ENCODE measurements around the gene GPRIN2. TPM values are rescaled to one million over a fixed set of nuclear protein-coding genes. Genes with fewer than 3 reads are reported as not detected.
"Not testable (repeated sequence)": the region's sequence is repeated elsewhere in the genome, so short reads cannot be mapped to it uniquely, and the experiment has no call there.

The GPRIN2 gene
- total RNA-seq = not detected
- total RNA-seq (2013) = not detected

GRCh38 chr10:46556515-46557318, at the start of gene GPRIN2:
Gene GPRIN2 (minus strand): TSS chr10:46556658. CDS start chr10:46550736, 5,922 bp downstream.
- H3K27me3 Mint-ChIP-seq (ENCODE audit: low read depth in 2 of 2) = peaks cover 0 to 7% of the 10 kb centered on the region in 2 donors
- whole genome bisulfite sequencing (ENCODE audit: insufficient coverage) = 5% methylated on average over 73 of the region's 74 CpGs
- Histone ChIP-seq H3K4me3 (ENCODE audit: low read length) (no peak within 1 kb of the TSS), H3K27ac (ENCODE audit: low read length) (no peak within 1 kb of the TSS), H3K36me3 (ENCODE audit: control insufficient read depth, insufficient read depth, low read length) (no peaks in the 10 kb centered on the region), H3K4me1 (ENCODE audit: control insufficient read depth, insufficient read depth, low read length) (peaks cover 5% of the 10 kb centered on the region), H3K9me3 (ENCODE audit: control insufficient read depth, insufficient read depth, low read length) (no peaks in the 10 kb centered on the region), H3K27me3 (ENCODE audit: control insufficient read depth, insufficient read depth, low read length) (peaks cover 30% of the 10 kb centered on the region)
- ATAC-seq (peak in 1 of 3 donors; percentile 15), DNase-seq (no peak)
- intact Hi-C loops (cut with micrococcal nuclease) = no loop called here
- no peaks in the 10 kb centered on the region for H3K36me3 Mint-ChIP-seq
- H3K4me3 Mint-ChIP-seq = peak within 1 kb of the TSS; percentile 83
- no peak within 1 kb of the TSS for H3K27ac Mint-ChIP-seq
- no peaks in the 10 kb centered on the region for H3K9me3 Mint-ChIP-seq
- H3K4me1 Mint-ChIP-seq = peaks cover 5 to 17% of the 10 kb centered on the region in 2 donors
- TF ChIP-seq CTCF (IDR thresholded peaks at IDR 0.05) = no peak

- DNase-seq = not testable (repeated sequence)
- peak; percentile 44 to 66 (median 49) for ATAC-seq
Observed at GRCh38 chr10:46600516-46600915, 44.1 kb upstream of the GPRIN2 start.

DNA sequence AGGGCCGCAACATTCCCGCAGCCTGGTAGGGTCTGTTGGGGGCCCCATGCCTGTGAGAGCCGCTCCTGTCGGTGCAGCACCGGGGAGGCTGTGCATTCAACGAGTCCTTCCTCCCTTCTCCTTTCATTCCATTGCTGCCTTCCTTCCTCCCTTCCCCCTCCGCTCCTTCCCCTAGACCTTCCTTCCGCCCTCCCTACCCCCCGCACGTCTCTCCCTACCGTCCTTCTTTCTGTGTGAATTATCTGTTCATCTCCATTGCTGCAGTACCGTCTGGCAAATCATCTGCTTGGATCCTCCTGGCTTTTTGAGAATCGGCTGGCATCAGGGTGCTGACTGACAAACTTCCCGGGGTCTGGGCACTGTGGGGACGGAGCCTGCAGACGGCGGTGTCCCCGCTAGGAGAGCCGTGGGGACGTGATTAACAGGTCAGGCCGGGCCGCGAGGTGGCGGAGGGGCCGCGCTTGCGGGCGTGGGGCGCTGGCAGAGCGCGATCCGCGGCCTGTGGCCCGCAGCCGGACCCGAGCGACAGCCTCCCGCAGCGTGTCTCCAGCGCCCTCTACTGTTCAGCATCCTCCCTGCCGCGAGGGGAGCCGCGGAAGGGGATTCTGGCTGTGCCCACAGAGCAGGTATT, 41.3 kb upstream of the GPRIN2 start:
- H3K27me3 Mint-ChIP-seq (ENCODE audit: low read depth in 2 of 2); H3K4me1 Mint-ChIP-seq; H3K9me3 ChIP-seq (ENCODE audit: control insufficient read depth, insufficient read depth, low read length); H3K4me1 ChIP-seq (ENCODE audit: control insufficient read depth, insufficient read depth, low read length); H3K9me3 Mint-ChIP-seq; H3K36me3 ChIP-seq (ENCODE audit: control insufficient read depth, insufficient read depth, low read length); H3K27me3 ChIP-seq (ENCODE audit: control insufficient read depth, insufficient read depth, low read length); H3K4me3 ChIP-seq (ENCODE audit: low read length); intact Hi-C loops (cut with micrococcal nuclease); H3K27ac Mint-ChIP-seq; H3K36me3 Mint-ChIP-seq; H3K27ac ChIP-seq (ENCODE audit: low read length): not testable (repeated sequence)
- H3K4me3 Mint-ChIP-seq = peak overlapping the region; percentile 51
- ATAC-seq = peak; percentile 91 to 93 (median 92)
- peak in 1 of 2 donors; percentile 2 for DNase-seq
- 0% methylated on average over 2 of the region's 44 CpGs for WGBS (ENCODE audit: insufficient coverage)

More at GRCh38 chr10:46600516-46600915, 44.1 kb upstream of the GPRIN2 start:
- H3K36me3 Mint-ChIP-seq; H3K27me3 Mint-ChIP-seq (ENCODE audit: low read depth in 2 of 2); H3K4me1 ChIP-seq (ENCODE audit: control insufficient read depth, insufficient read depth, low read length); H3K4me3 Mint-ChIP-seq; H3K9me3 ChIP-seq (ENCODE audit: control insufficient read depth, insufficient read depth, low read length); H3K27me3 ChIP-seq (ENCODE audit: control insufficient read depth, insufficient read depth, low read length); H3K4me3 ChIP-seq (ENCODE audit: low read length); intact Hi-C loops (cut with micrococcal nuclease); H3K36me3 ChIP-seq (ENCODE audit: control insufficient read depth, insufficient read depth, low read length); H3K4me1 Mint-ChIP-seq; H3K9me3 Mint-ChIP-seq; H3K27ac Mint-ChIP-seq; H3K27ac ChIP-seq (ENCODE audit: low read length): not testable (repeated sequence)
- no CpG with 5 or more reads among the region's 1 CpG for WGBS (ENCODE audit: insufficient coverage)

DNA sequence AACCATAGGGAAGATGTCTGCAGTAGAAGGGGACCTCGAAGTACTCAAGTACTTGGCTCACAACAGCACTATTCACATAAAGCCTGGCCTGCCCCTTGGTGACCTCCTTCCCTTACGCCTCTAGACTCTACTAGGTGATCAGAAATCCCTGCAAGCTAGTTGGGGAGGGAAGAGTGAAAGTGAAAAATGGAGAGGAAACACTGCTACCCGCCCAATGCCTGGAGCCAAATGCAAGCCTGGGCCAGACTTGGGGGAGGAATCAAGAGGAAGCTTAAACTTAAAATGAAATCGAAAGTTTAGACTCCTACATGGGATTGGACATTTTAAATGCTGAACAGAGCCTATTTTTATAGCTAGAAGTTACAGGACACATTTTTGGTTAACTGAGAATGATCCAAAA, 40.1 kb upstream of the GPRIN2 start:
- H3K27me3 Mint-ChIP-seq (ENCODE audit: low read depth in 2 of 2); H3K27ac ChIP-seq (ENCODE audit: low read length); H3K27ac Mint-ChIP-seq; H3K4me1 ChIP-seq (ENCODE audit: control insufficient read depth, insufficient read depth, low read length); H3K4me3 Mint-ChIP-seq; H3K9me3 ChIP-seq (ENCODE audit: control insufficient read depth, insufficient read depth, low read length); H3K27me3 ChIP-seq (ENCODE audit: control insufficient read depth, insufficient read depth, low read length); H3K9me3 Mint-ChIP-seq; intact Hi-C loops (cut with micrococcal nuclease); DNase-seq; H3K4me1 Mint-ChIP-seq; ATAC-seq; H3K36me3 ChIP-seq (ENCODE audit: control insufficient read depth, insufficient read depth, low read length); H3K4me3 ChIP-seq (ENCODE audit: low read length); H3K36me3 Mint-ChIP-seq: not testable (repeated sequence)
- no CpG with 5 or more reads among the region's 4 CpGs for WGBS (ENCODE audit: insufficient coverage)

DNA sequence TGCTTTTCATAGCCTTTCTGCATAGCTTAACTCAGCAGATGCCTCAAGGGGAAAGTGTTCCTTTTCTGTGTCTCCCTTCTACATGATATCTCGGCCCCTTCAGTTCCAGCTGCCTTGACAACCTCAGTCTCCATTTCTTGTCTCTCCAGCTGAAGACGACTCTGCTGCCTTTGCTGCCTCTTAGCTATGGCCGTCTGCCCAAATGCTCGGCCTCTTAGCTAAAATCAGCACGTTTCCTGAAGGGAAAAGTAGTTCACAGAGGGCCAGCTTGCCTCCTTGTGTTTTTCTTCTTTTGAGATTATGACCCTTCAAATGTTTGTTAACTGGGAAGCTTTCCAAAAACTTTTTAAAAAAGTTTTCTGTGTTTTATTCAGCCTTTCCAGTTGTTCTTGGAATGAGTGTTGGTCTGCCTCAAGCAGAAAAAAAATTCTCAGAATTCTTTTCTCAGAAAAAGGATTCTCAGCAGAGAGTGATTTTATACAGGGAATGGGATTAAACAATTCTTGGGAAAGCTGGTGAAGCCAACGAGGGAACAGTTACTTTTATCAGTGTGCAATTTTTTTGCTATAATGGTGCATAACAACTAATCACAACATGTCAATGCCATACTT, 38.1 kb upstream of the GPRIN2 start:
- H3K36me3 ChIP-seq (ENCODE audit: control insufficient read depth, insufficient read depth, low read length); H3K4me1 Mint-ChIP-seq; H3K27ac Mint-ChIP-seq; H3K27me3 Mint-ChIP-seq (ENCODE audit: low read depth in 2 of 2); H3K9me3 ChIP-seq (ENCODE audit: control insufficient read depth, insufficient read depth, low read length); intact Hi-C loops (cut with micrococcal nuclease); DNase-seq; H3K27ac ChIP-seq (ENCODE audit: low read length); H3K9me3 Mint-ChIP-seq; ATAC-seq; H3K36me3 Mint-ChIP-seq; H3K27me3 ChIP-seq (ENCODE audit: control insufficient read depth, insufficient read depth, low read length); H3K4me1 ChIP-seq (ENCODE audit: control insufficient read depth, insufficient read depth, low read length); H3K4me3 ChIP-seq (ENCODE audit: low read length); H3K4me3 Mint-ChIP-seq: not testable (repeated sequence)
- 100% methylated on average over 2 of the region's 6 CpGs for WGBS (ENCODE audit: insufficient coverage)

DNA sequence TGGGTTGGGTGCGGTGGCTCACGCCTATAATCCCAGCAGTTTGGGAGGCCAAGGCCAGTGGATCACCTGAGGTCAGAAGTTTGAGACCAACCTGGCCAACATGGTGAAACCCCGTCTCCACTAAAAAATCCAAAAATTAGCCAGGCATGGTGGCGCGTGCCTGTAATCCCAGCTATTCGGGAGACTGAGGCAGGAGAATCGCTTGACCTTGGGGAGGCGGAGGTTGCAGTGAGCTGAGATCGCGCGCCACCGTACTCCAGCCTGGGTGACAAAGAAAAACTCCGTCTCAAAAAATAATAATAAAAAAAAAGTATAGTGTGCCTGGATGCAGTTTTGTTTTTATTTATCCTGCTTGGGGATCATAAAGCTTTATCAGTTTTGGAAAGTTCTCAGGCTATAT, 36.8 kb upstream of the GPRIN2 start:
- H3K27ac Mint-ChIP-seq; intact Hi-C loops (cut with micrococcal nuclease); H3K36me3 Mint-ChIP-seq; H3K4me1 Mint-ChIP-seq; H3K27me3 Mint-ChIP-seq (ENCODE audit: low read depth in 2 of 2); H3K9me3 ChIP-seq (ENCODE audit: control insufficient read depth, insufficient read depth, low read length); DNase-seq; H3K27ac ChIP-seq (ENCODE audit: low read length); ATAC-seq; H3K9me3 Mint-ChIP-seq; H3K27me3 ChIP-seq (ENCODE audit: control insufficient read depth, insufficient read depth, low read length); H3K4me3 ChIP-seq (ENCODE audit: low read length); H3K36me3 ChIP-seq (ENCODE audit: control insufficient read depth, insufficient read depth, low read length); H3K4me1 ChIP-seq (ENCODE audit: control insufficient read depth, insufficient read depth, low read length); H3K4me3 Mint-ChIP-seq: not testable (repeated sequence)
- WGBS (ENCODE audit: insufficient coverage) = 96% methylated on average over 4 of the region's 13 CpGs

DNA sequence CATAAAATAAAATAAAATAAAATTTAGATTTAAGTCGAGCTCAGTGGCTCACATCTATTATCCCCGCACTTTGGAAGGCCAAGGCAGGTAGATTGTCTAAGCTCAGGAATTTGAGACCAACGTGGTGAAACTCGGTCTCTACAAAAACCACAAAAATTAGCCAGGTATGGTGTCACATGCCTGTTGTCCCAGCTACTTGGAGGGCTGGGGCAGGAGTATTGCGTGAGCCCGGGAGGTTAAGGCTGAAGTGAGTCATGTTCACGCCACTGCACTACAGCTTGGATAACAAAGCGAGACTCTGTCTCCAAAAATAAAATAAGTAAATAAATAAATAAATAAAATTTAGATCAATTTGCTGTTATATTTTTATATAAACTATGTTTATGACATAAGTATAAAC, 34.6 kb upstream of the GPRIN2 start:
- H3K4me3 Mint-ChIP-seq; H3K27me3 Mint-ChIP-seq (ENCODE audit: low read depth in 2 of 2); DNase-seq; H3K4me1 ChIP-seq (ENCODE audit: control insufficient read depth, insufficient read depth, low read length); H3K36me3 Mint-ChIP-seq; H3K9me3 Mint-ChIP-seq; H3K36me3 ChIP-seq (ENCODE audit: control insufficient read depth, insufficient read depth, low read length); H3K4me1 Mint-ChIP-seq; H3K4me3 ChIP-seq (ENCODE audit: low read length); H3K27ac ChIP-seq (ENCODE audit: low read length); H3K27ac Mint-ChIP-seq; H3K27me3 ChIP-seq (ENCODE audit: control insufficient read depth, insufficient read depth, low read length); intact Hi-C loops (cut with micrococcal nuclease); ATAC-seq; H3K9me3 ChIP-seq (ENCODE audit: control insufficient read depth, insufficient read depth, low read length): not testable (repeated sequence)
- no CpG with 5 or more reads among the region's 8 CpGs for WGBS (ENCODE audit: insufficient coverage)
